CD4-positive, alpha-beta T cell treated with Interleukin-2 at 100 ng/mL for 4 hours (primary cell): ENCODE data around the gene FBXW4.

ENCODE experiments used
- DNase-seq: peaks from one replicate; pipeline ENCODE4 v3.0.0-alpha.2; 2020; ENCODE audit warnings: low spot score

Gene FBXW4

GRCh38 chr10:101580486-101581399 lies 114.2 kb downstream of the FBXW4 start:
- DNase-seq, result no peak

DNA sequence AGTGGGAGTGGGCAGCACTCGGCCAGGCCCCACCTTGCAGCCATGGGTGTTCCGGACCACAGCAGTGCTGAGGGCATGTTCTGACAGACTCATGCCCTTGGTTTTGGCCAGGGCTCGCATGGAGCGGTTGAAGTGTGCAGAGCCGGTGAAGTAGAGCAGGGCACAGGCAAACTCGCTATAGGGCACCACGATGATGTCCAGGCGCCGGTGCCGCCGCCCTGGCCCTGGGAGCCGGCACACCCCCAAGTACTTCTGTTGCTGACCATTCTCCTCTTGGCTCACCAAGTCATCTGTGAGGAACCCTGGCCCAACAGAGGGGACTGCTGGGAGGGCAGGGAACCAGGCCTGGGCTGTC lies 115.5 kb downstream of the FBXW4 start:
- DNase-seq, result no peak

GRCh38 chr10:101578803-101579515 lies 116.0 kb downstream of the FBXW4 start:
- no peak for DNase-seq

DNA sequence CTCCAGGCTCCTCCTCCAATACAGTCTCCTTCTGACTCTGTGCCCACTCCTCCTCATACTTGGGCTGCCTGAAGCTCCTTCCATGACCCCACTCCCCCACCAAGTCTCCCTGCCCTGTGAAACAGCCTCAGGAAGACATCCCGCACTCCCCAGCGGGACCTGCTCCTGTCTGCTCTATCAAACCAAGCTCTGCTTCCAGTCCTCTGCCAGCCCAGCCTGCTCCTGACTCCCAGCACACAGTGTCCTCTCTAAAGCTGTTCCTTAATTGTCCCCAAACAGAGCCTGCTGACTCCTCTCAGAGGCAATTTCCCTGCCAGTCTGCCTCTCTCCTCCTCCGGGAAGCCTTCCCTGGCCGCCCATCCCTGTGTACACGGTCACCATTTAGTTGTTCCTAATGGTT lies 116.8 kb downstream of the FBXW4 start:
- no peak for DNase-seq

- DNase-seq, result no peak
Measured at GRCh38 chr10:101577121-101577871, 117.7 kb downstream of the FBXW4 start.

GRCh38 chr10:101576211-101576863 lies 118.6 kb downstream of the FBXW4 start:
- no peak for DNase-seq

DNA sequence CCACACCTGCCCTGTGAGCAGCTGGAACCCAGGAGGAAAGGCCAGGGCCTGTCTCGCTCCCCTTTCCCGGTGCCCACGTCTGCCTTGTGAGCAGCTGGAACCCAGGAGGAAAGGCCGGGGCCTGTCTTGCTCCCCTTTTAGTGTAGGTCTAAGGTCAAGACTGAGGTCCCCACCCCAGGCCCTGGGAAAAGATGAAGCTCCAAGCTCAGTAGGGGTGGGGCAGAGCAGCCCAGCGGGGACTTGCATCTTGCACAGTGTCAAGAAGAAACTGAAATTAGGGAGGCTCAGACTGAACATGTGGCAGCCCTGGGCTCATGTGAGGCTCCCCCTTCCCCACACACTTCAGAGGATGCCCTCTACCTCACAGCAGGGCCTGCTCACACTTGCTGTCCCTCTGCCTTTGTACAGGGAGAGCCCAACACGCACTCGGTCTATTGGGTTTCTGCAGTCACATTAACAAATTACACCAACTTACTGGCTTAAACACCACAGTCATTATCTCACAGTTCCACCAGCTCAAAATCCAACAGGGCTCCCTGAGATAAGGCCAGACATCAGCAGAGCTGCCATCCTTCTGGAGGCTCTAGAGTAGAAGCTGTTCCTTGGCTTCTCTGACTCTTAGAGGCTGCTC lies 119.3 kb downstream of the FBXW4 start:
- DNase-seq, result no peak

- no peak for DNase-seq
Measured at GRCh38 chr10:101575091-101575490, 119.9 kb downstream of the FBXW4 start.

DNA sequence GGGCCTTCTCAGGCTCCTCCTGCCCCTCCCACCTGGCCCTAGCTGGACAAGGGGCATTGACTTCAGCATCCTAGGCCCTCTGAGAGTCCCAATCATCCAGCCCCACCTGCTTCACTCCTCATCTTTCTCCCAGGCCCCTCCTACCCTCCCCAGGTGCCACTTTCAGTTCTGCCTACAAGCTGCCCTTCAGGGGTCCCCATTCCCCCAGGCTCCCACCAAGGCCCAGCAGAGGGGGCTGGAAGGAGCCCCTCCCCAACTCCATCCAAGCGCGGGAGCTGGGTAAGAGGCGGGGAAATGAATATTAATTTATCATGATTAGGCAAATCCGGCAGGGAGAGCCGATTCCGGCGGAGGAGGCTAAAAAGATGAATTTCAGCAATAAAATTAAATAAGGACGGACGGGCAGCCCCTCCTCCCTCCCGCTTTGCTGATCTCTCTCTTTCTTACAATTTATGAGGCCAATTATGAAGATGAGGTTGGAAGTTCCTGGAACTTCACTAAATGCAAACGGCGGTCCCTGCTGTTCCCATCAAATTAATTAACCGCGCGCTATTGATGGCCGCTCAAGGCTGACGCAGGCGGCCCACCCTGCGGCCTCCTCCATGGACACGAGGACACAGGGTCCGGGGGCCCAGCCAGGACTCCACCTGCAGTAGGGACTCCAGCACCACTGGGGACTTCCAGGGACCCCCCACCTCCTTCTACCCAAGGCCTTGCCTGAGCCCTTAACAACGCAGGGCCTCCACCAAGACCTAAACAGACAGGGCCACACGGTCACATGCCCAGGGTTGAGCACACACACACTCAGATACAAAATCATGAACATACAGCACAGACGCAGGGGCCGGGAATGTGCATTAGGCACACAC lies 120.9 kb downstream of the FBXW4 start:
- no peak for DNase-seq

- no peak for DNase-seq
Measured at GRCh38 chr10:101572785-101573184, 122.2 kb downstream of the FBXW4 start.

GRCh38 chr10:101572126-101572525 lies 122.8 kb downstream of the FBXW4 start:
- no peak for DNase-seq

DNA sequence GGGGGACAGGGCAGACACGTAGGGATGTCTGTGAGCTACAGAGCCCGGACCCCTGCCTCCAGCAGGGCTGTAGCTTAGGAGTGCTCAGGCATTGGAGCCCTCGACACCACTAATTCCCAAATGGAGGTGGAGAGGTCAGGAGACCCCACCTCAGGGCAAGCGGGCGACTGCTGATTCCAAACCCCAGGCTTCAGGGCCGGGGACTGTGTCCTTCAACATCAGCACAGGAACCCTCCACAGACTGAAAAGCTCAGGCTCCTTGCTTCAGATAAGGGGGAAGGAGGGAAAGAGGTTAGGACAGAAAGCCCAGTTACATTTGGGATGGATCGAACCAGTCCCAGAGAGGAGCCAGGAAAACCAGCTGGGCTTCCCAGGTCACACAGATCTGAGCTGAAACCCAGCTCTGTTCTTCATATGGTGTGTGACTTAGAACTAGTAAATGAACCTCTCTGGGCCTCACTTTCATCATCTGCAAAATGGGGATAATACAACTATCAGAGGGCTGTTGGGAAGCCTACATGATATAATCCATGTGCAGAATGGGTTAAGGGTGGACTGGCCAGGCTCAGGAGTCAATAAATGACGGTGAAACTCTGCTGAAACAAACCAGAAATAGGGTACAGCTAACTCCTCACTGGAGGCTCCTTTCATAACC lies 123.6 kb downstream of the FBXW4 start:
- DNase-seq, result no peak

GRCh38 chr10:101570428-101571270 lies 124.3 kb downstream of the FBXW4 start:
- DNase-seq, result no peak

GRCh38 chr10:101569622-101570427 lies 125.1 kb downstream of the FBXW4 start:
- peak; percentile 74 for DNase-seq

- DNase-seq, result no peak
Measured at GRCh38 chr10:101569323-101569621, 125.7 kb downstream of the FBXW4 start.

DNA sequence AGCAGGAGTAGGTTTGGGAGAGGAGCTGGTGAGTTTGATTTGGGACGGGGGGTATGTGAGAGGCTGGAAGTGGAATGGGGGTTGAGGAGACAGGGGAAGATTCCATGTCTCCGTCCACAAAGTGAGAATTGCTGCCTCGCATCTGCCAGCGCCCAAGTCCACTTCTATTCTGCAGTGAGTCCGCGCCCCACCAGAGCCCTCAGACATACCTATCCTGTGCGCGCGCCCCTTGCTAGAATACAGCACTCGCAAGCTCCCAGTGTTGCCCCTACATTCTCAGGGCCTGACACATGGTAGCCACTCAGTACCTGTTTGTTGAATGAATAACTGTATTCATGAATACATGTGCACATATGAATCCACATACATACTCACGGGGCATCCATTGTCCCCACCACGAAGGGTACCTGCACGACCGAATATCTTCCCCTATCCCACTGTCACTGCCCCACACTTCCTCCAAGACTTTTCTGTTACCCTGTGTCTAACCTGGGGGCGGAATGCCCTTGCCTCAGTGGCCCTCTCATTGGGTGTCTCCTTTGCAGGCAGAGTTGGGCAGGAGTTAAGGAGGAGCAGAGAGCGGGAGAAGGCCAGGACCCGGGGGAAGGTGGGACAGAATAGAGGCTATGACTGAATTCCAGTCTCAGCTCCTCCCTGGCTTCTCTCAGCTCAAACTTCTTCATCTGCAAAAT lies 126.8 kb downstream of the FBXW4 start:
- no peak for DNase-seq

DNA sequence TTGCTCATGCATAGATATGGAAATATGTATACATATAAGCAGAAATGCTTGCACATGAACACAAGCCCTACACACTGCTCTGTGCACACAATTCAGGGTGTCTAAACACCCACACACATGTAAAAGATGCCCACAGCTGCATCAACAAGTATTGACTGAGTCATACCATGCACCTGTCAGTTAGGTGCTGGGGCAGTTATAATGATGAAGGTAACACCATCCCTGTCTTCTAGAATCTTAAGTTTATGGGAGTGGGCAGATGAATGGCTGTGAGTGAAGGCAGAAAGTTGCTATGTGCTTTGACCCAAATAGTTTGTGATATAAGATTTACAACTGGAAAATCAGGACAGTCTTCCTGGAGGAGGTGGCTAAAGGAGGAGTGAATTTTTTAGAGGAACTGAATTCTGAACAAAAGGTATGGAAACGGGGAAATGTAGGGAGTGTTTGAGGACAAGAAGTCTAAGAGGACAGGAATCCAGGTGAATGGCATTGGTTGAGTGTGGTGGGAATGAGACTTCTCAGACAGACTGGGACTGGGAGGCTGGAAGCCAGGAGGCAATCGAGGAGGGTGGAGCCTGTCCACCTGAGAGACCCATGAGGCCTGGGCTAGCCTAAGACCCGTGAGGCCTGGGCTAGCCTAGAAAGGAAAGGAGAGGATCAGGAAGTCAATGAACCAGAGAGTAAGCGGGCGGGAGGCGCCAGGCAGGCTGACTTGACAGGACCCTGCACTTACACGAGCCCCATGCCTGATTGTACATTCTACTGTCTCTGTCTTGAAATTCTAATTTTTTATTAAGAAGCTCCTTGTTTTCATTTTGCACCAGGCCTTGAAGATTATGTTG lies 127.6 kb downstream of the FBXW4 start:
- no peak for DNase-seq
